ENCODE measurements around the gene PRM2.

GRCh38 chr16:11258553-11259492 lies 17.5 kb downstream of the PRM2 start:
- no peak for TF ChIP-seq CTCF (IDR thresholded peaks at IDR 0.05)
- no peak for TF ChIP-seq POLR2A (IDR thresholded peaks at IDR 0.05)

All from prostate gland (tissue), 2 donors.